ENCODE data around the gene CCDC18. TPM values are rescaled to one million over a fixed set of nuclear protein-coding genes. Genes with fewer than 3 reads are reported as not detected.

Gene CCDC18
- total RNA-seq = 10 to 100 TPM in 1 of 4 donors, 1 to 10 TPM in 1, under 1 TPM in 2; under 0.01 to 16.3 (median 3.4) TPM

- TF ChIP-seq CTCF (IDR thresholded peaks at IDR 0.05) (no peak), POLR2A (IDR thresholded peaks at IDR 0.05) (no peak)
- Histone ChIP-seq H3K4me1 (peaks cover 0 to 5% of the 10 kb centered on the region in 2 donors), H3K4me3 (peak within 1 kb of the TSS; percentile 79 to 94), H3K27me3 (no peaks in the 10 kb centered on the region), H3K27ac (peak within 1 kb of the TSS; percentile 97 to 100), H3K36me3 (no peaks in the 10 kb centered on the region), H3K9me3 (no peaks in the 10 kb centered on the region)
- DNase-seq = no peak
- intact Hi-C loops (cut with DNase I; ENCODE audit: low total_unique reads) = no loop called here
Measured at GRCh38 chr1:93180723-93181613, at the start of gene CCDC18. Gene CCDC18, plus strand, starts transcription at chr1:93180724. Its CDS starts 2,638 bp downstream, at chr1:93183362.

GRCh38 chr1:93132638-93133037 is 47.9 kb upstream of the CCDC18 start:
- H3K27ac ChIP-seq = no peak overlapping the region
- H3K9me3 ChIP-seq = no peaks in the 10 kb centered on the region
- DNase-seq = no peak
- peaks cover 0 to 3% of the 10 kb centered on the region in 2 donors for H3K4me1 ChIP-seq
- no peak for TF ChIP-seq POLR2A (IDR thresholded peaks at IDR 0.05)
- no peak for TF ChIP-seq CTCF (IDR thresholded peaks at IDR 0.05)
- no peaks in the 10 kb centered on the region for H3K36me3 ChIP-seq
- no peak overlapping the region for H3K4me3 ChIP-seq
- intact Hi-C loops (cut with DNase I; ENCODE audit: low total_unique reads) = no loop called here
- H3K27me3 ChIP-seq = no peaks in the 10 kb centered on the region

GRCh38 chr1:93136445-93136844 is 44.1 kb upstream of the CCDC18 start:
- H3K27me3 ChIP-seq = no peaks in the 10 kb centered on the region
- TF ChIP-seq CTCF (IDR thresholded peaks at IDR 0.05) (no peak), POLR2A (IDR thresholded peaks at IDR 0.05) (no peak)
- DNase-seq = no peak
- H3K4me3 ChIP-seq = no peak overlapping the region
- no peaks in the 10 kb centered on the region for H3K36me3 ChIP-seq
- H3K4me1 ChIP-seq = peaks cover 0 to 3% of the 10 kb centered on the region in 2 donors
- intact Hi-C loops (cut with DNase I; ENCODE audit: low total_unique reads) = no loop called here
- H3K9me3 ChIP-seq = no peaks in the 10 kb centered on the region
- H3K27ac ChIP-seq = no peak overlapping the region

- Histone ChIP-seq H3K36me3 (no peaks in the 10 kb centered on the region), H3K4me3 (no peak overlapping the region), H3K27ac (no peak overlapping the region), H3K4me1 (no peaks in the 10 kb centered on the region), H3K9me3 (no peaks in the 10 kb centered on the region), H3K27me3 (no peaks in the 10 kb centered on the region)
- intact Hi-C loops (cut with DNase I; ENCODE audit: low total_unique reads) = no loop called here
- TF ChIP-seq POLR2A (IDR thresholded peaks at IDR 0.05) (no peak), CTCF (IDR thresholded peaks at IDR 0.05) (no peak)
- DNase-seq = no peak
Measured at GRCh38 chr1:93137604-93138292, 42.8 kb upstream of the CCDC18 start.

- Histone ChIP-seq H3K27me3 (no peaks in the 10 kb centered on the region), H3K27ac (no peak overlapping the region), H3K4me3 (no peak overlapping the region), H3K36me3 (no peaks in the 10 kb centered on the region), H3K4me1 (no peaks in the 10 kb centered on the region), H3K9me3 (no peaks in the 10 kb centered on the region)
- no peak for DNase-seq
- TF ChIP-seq POLR2A (IDR thresholded peaks at IDR 0.05) = no peak
- no peak for TF ChIP-seq CTCF (IDR thresholded peaks at IDR 0.05)
- intact Hi-C loops (cut with DNase I; ENCODE audit: low total_unique reads) = no loop called here
Measured at GRCh38 chr1:93140106-93140505, 40.4 kb upstream of the CCDC18 start.

Data from uterus (tissue), 4 donors.